H1 (cell line): ENCODE data around the gene SLC44A1. TPM values are rescaled to one million over a fixed set of nuclear protein-coding genes. Genes with fewer than 3 reads are reported as not detected.
"Not testable (repeated sequence)": the region's sequence is repeated elsewhere in the genome, so short reads cannot be mapped to it uniquely, and the experiment has no call there.

Source experiments
- CTCF ChIA-PET: fragments of 300-600 bp; sonication (Branson Sonifier 250); formaldehyde crosslinking; loops from one replicate; lab custom pipeline; 2021; ENCODE audit not compliant: partially characterized antibody; lab: Charles Lee
- POLR2A ChIA-PET: fragments of 300-600 bp; sonication (Branson Sonifier 250); formaldehyde crosslinking; loops from one replicate; lab custom pipeline; 2021; ENCODE audit warnings: inconsistent platforms; ENCODE audit not compliant: partially characterized antibody; lab: Charles Lee
- DNase-seq, 2 experiments: peaks; one replicate each; pipeline versions ENCODE4 v3.0.0 to v3.0.0-alpha.2; 2010 to 2022; ENCODE audit warnings: low spot score in 2 of 2, low read depth in 1 of 2, mixed read lengths in 1 of 2
- FAIRE-seq: peaks from 2 replicates; lab custom pipeline; 2011; peaks lifted over from hg19 to GRCh38; lab: Jason Lieb, UNC
- H2AFZ ChIP-seq: 2 replicates; pipeline ENCODE4 v1.8.1; 2012; ENCODE audit warnings: low read length, inconsistent platforms
- H2AK5ac ChIP-seq: 2 replicates; pipeline ENCODE4 v1.6.1; 2013; ENCODE audit warnings: low read depth, low read length
- H2BK120ac ChIP-seq: replicated peaks from 2 replicates; pipeline ENCODE3; 2013; ENCODE audit warnings: low read depth, low read length, inconsistent platforms
- H2BK12ac ChIP-seq: 2 replicates; pipeline ENCODE4 v1.6.1; 2013; ENCODE audit warnings: low read depth, low read length
- H2BK15ac ChIP-seq: 2 replicates; pipeline ENCODE4 v1.6.1; 2013; ENCODE audit warnings: low read length
- H2BK20ac ChIP-seq: 2 replicates; pipeline ENCODE4 v1.6.1; 2013; ENCODE audit warnings: low read length
- H2BK5ac ChIP-seq: 2 replicates; pipeline ENCODE4 v1.6.1; 2013; ENCODE audit warnings: low read depth, low read length
- H3K14ac ChIP-seq: 2 replicates; pipeline ENCODE4 v1.6.1; 2013; ENCODE audit warnings: inconsistent platforms; ENCODE audit not compliant: insufficient read length
- H3K18ac ChIP-seq: 2 replicates; pipeline ENCODE4 v1.6.1; 2013; ENCODE audit warnings: low read length; ENCODE audit errors: extremely low read depth
- H3K23ac ChIP-seq: 2 replicates; pipeline ENCODE4 v1.6.1; 2013; ENCODE audit warnings: inconsistent platforms; ENCODE audit not compliant: insufficient read length
- H3K23me2 ChIP-seq: 2 replicates; pipeline ENCODE4 v1.6.1; 2013; ENCODE audit warnings: low read depth, low read length
- H3K27ac ChIP-seq: 2 replicates; pipeline ENCODE4 v1.6.1; 2011; ENCODE audit warnings: low read depth, low read length, inconsistent platforms
- H3K27me3 ChIP-seq, 4 experiments: replicated peaks in 1 of 4; 1 replicate in 1 of 4; 2 replicates in 3 of 4; pipeline versions ENCODE4 v1.6.1 to v1.8.1; 2011 to 2013; ENCODE audit warnings: low read length in 3 of 4, mild to moderate bottlenecking in 3 of 4, inconsistent platforms in 2 of 4, mixed read lengths in 2 of 4, moderate library complexity in 1 of 4; ENCODE audit not compliant: control insufficient read depth in 3 of 4, insufficient read depth in 3 of 4; ENCODE audit errors: extremely low read depth in 1 of 4
- H3K36me3 ChIP-seq, 4 experiments: 2 replicates each; pipeline versions ENCODE4 v1.6.1 to v1.8.1; 2011 to 2013; ENCODE audit warnings: mild to moderate bottlenecking in 4 of 4, low read length in 3 of 4, moderate library complexity in 2 of 4, control low read depth in 1 of 4, inconsistent platforms in 1 of 4; ENCODE audit not compliant: insufficient read depth in 4 of 4, control insufficient read depth in 2 of 4
- H3K4ac ChIP-seq: replicated peaks from 2 replicates; pipeline ENCODE3; 2013; ENCODE audit warnings: low read length, low read depth, mixed read lengths, inconsistent platforms; ENCODE audit not compliant: insufficient read length
- H3K4me1 ChIP-seq, 4 experiments: replicated peaks in 1 of 4; 1 replicate in 1 of 4; 2 replicates in 3 of 4; pipeline versions ENCODE4 v1.6.1 to v1.8.1; 2011 to 2013; ENCODE audit warnings: low read length in 3 of 4, inconsistent platforms in 2 of 4, mixed read lengths in 1 of 4; ENCODE audit not compliant: insufficient read depth in 4 of 4, control insufficient read depth in 3 of 4
- H3K4me2 ChIP-seq, 2 experiments: 2 replicates each; pipeline versions ENCODE4 v1.6.1 to v1.8.1; 2011 to 2013; ENCODE audit warnings: low read depth in 2 of 2, low read length in 2 of 2, control low read depth in 1 of 2, inconsistent platforms in 1 of 2, mild to moderate bottlenecking in 1 of 2; ENCODE audit not compliant: insufficient read depth in 1 of 2
- H3K4me3 ChIP-seq, 4 experiments: fragments of 200-600, 300-600 bp in 1 of 4; sonication (generic), shearing (Covaris generic), sonication (Bioruptor Twin) in 1 of 4; 2 replicates each; pipeline versions ENCODE4 v1.5.1 to v1.8.1; 2011 to 2016; ENCODE audit warnings: low read length in 4 of 4, low read depth in 3 of 4, control low read depth in 2 of 4, inconsistent platforms in 2 of 4, mild to moderate bottlenecking in 2 of 4, mixed read lengths in 1 of 4, moderate library complexity in 1 of 4; ENCODE audit not compliant: insufficient read depth in 2 of 4; ENCODE audit errors: extremely low read depth in 1 of 4
- H3K56ac ChIP-seq: replicated peaks from 2 replicates; pipeline ENCODE3; 2013; ENCODE audit warnings: low read depth, mild to moderate bottlenecking, mixed read lengths, low read length, inconsistent platforms; ENCODE audit not compliant: insufficient read length
- H3K79me1 ChIP-seq: 2 replicates; pipeline ENCODE4 v1.6.1; 2013; ENCODE audit warnings: low read depth, low read length, control low read depth
- H3K79me2 ChIP-seq, 2 experiments: 2 replicates each; pipeline versions ENCODE4 v1.6.1 to v1.8.1; 2012 to 2013; ENCODE audit warnings: low read length in 2 of 2, mild to moderate bottlenecking in 2 of 2, inconsistent platforms in 1 of 2; ENCODE audit not compliant: insufficient read depth in 2 of 2, control insufficient read depth in 1 of 2
- H3K9ac ChIP-seq, 4 experiments: replicated peaks in 1 of 4; 1 replicate in 1 of 4; 2 replicates in 3 of 4; pipeline versions ENCODE4 v1.6.1 to v1.8.1; 2011 to 2013; ENCODE audit warnings: low read depth in 3 of 4, low read length in 3 of 4, control low read depth in 2 of 4, mild to moderate bottlenecking in 2 of 4, moderate library complexity in 2 of 4, inconsistent platforms in 1 of 4; ENCODE audit errors: extremely low read depth in 1 of 4
- H3K9me3 ChIP-seq, 2 experiments: 2 replicates each; pipeline versions ENCODE4 v1.6.1 to v1.8.1; 2012 to 2013; ENCODE audit warnings: mild to moderate bottlenecking in 2 of 2, moderate library complexity in 2 of 2, control low read depth in 1 of 2, inconsistent platforms in 1 of 2, low read depth in 1 of 2, low read length in 1 of 2, mixed read lengths in 1 of 2; ENCODE audit not compliant: insufficient read depth in 2 of 2
- H4K20me1 ChIP-seq, 2 experiments: replicated peaks in 1 of 2; 2 replicates each; pipeline versions ENCODE3 to v1.8.1; 2011 to 2013; ENCODE audit warnings: inconsistent platforms in 2 of 2, low read length in 2 of 2, mild to moderate bottlenecking in 1 of 2; ENCODE audit not compliant: insufficient read depth in 2 of 2, control insufficient read depth in 1 of 2
- H4K5ac ChIP-seq: 2 replicates; pipeline ENCODE4 v1.6.1; 2013; ENCODE audit warnings: low read length, low read depth, mixed read lengths, inconsistent platforms; ENCODE audit not compliant: insufficient read length
- H4K8ac ChIP-seq: 2 replicates; pipeline ENCODE4 v1.8.0; 2013; ENCODE audit warnings: mild to moderate bottlenecking, moderate library complexity, low read length, inconsistent platforms; ENCODE audit not compliant: insufficient read depth; ENCODE audit errors: extremely low read depth
- H4K91ac ChIP-seq: replicated peaks from 2 replicates; pipeline ENCODE3; 2013; ENCODE audit warnings: low read length, mixed read lengths, inconsistent platforms; ENCODE audit not compliant: insufficient read length
- WGBS, 2 experiments: shearing (Covaris generic) in 1 of 2; methylation state at CpG; one replicate each; pipeline versions ENCODE4 v1.1.6 to v1.1.7; 2013 to 2015; ENCODE audit warnings: low lambda C conversion rate in 2 of 2, mixed read lengths in 2 of 2, inconsistent platforms in 1 of 2, low coverage in 1 of 2, missing lambda C conversion rate in 1 of 2; ENCODE audit not compliant: insufficient replicate concordance in 2 of 2, insufficient coverage in 1 of 2, insufficient read length in 1 of 2; ENCODE audit errors: extremely low coverage in 1 of 2, missing lambda C conversion rate in 1 of 2; 5-methylcytosine and 5-hydroxymethylcytosine counted together
- polyA plus RNA-seq, 7 experiments: library from polyadenylated mRNA; depleted of rRNA in 3 of 7; stranded (reverse) in 5 of 7; unstranded in 2 of 7; fragments of >200 nt in 5 of 7; fragments of 200-250 nt in 2 of 7; gene quantifications; 1 replicate in 5 of 7; 2 replicates in 1 of 7; 4 replicates in 1 of 7; pipeline versions ENCODE4 v1.2.1 to v1.2.3, GENCODE V29; 2011 to 2013; ENCODE audit warnings: missing spikeins in 2 of 7, mixed read lengths in 2 of 7
- total RNA-seq: library from RNA; stranded (reverse); fragmentation: NEBNext Ultra II Directional; extraction: Animal tissue kit (Norgen Biotek cat#: 25700); gene quantifications from 2 replicates; pipeline ENCODE4 v1.2.1, GENCODE V29; 2021

The SLC44A1 gene
- total and polyA plus RNA-seq, 2 of the 8 experiments (the other 6 are each of a cell fraction or from before 2014, with no cell fraction given) = 30.5 to 71.2 TPM

- not testable (repeated sequence) for H2BK5ac ChIP-seq, H3K18ac ChIP-seq, H2BK15ac ChIP-seq, H3K23me2 ChIP-seq, H2AK5ac ChIP-seq, H3K9me3 ChIP-seq, H3K23ac ChIP-seq, H2AFZ ChIP-seq, H3K36me3 ChIP-seq, H3K4me2 ChIP-seq, H3K4me3 ChIP-seq, H3K9ac ChIP-seq, H2BK20ac ChIP-seq, H3K79me1 ChIP-seq, H4K20me1 ChIP-seq, DNase-seq, H3K56ac ChIP-seq, H2BK12ac ChIP-seq, FAIRE-seq, H4K91ac ChIP-seq, H2BK120ac ChIP-seq, H3K4ac ChIP-seq, H4K8ac ChIP-seq, H3K27ac ChIP-seq, H4K5ac ChIP-seq, H3K27me3 ChIP-seq, H3K14ac ChIP-seq
- WGBS, 2 experiments = 97% methylated on average over 10 of the region's 10 CpGs; no CpG with 5 or more reads in 1 of the 2 experiments
- POLR2A ChIA-PET = interaction anchor here (0.8 to 3.0 kb wide), 3 partner anchors 15 to 24 kb away, joined by 3 to 8 read pairs (median 3); partner anchors contain the start of gene SLC44A1
- CTCF ChIA-PET = interaction anchor here (0.6 to 1.0 kb wide), 3 partner anchors 14 to 420 kb away, joined by 3 to 6 read pairs (median 3); no protein-coding TSS in a partner anchor
- Histone ChIP-seq H3K4me1 (peaks cover 0 to 13% (median 3%) of the 10 kb centered on the region in 4 experiments; a peak in 3 of 7 replicates), H3K79me2 (peaks cover 7 to 89% of the 10 kb centered on the region in 2 experiments; a peak in 3 of 4 replicates)
These were observed 23.8 kb downstream of the SLC44A1 start for GRCh38 chr9:105268254-105268653.
